ENCODE data around the gene DPH3.

DNA sequence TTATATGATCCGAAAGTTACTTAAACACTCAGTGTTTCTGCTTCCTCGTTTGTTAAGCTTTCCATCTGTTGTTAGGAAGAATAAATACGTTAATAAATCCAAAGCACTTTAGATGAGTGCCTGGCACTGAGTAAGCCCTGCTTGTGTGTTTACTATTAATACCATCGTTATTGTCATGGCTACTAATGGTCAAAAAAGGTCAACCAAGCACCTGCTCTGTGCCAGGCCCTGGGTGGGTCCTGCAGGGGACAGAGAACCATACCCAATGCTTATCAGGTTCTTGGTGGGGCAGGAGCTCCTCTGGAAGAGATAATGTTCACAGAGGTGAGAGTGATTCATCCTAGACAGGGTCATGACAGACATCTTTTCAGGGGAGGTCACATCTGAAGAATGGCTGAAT lies 50.4 kb downstream of the DPH3 start:
- TF ChIP-seq, protein P1, sequence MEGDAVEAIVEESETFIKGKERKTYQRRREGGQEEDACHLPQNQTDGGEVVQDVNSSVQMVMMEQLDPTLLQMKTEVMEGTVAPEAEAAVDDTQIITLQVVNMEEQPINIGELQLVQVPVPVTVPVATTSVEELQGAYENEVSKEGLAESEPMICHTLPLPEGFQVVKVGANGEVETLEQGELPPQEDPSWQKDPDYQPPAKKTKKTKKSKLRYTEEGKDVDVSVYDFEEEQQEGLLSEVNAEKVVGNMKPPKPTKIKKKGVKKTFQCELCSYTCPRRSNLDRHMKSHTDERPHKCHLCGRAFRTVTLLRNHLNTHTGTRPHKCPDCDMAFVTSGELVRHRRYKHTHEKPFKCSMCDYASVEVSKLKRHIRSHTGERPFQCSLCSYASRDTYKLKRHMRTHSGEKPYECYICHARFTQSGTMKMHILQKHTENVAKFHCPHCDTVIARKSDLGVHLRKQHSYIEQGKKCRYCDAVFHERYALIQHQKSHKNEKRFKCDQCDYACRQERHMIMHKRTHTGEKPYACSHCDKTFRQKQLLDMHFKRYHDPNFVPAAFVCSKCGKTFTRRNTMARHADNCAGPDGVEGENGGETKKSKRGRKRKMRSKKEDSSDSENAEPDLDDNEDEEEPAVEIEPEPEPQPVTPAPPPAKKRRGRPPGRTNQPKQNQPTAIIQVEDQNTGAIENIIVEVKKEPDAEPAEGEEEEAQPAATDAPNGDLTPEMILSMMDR (IDR thresholded peaks at IDR 0.05; ENCODE audit: insufficient read depth, low read length, poor library complexity, severe bottlenecking): no peak
- TF ChIP-seq EZH2phosphoT487 (conservative IDR thresholded peaks at IDR 0.05; ENCODE audit: low read length): no peak
